ENCODE results near the gene CAPS.

The CAPS gene

DNA sequence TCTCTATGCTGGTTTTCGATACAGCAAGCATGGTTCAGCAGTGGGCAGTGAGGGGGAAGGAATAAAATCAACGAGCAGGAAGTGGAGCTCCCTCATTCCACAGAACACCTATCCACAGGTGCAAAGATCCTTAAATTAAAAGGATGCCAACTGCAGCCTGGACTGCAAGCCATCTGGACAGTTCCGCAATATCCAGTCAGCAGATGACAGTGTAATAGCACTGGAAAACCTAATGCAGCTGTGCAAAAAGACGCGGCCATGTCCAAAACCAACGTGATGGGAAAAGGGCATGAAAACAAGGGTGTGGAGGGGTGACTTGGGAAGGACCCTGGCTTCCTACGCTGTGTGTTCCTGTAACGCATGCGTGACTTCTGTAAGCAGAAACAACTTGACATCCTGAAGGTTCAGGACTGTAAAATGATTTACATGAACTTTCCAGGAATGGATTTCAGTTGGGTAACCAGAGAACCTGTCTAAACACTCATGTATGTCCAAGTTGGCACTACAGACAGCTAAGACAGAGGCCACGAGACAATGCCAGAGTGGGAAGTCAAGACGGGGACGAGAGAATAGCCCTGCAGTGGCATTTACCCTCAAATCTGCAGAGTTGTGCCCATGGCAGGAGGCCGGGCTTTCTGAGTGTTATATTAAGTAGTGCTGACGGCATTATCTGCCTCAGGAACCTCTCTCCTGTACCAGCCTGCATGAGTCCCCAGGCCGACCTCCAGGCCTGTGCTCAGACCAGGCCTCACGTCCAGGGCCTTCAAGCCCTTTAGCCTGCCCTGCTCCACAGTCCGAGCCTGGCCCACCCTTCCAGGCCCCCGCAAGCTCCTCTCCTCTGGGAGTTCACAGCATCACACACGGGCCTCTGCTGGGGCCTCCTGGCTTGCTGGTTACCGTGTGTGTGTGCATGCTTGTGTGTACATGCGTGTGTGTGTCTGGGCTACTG, 26.5 kb downstream of the CAPS start:
- H3K9me3 ChIP-seq: 0 out of 2 replicates have a peak, but pooled peaks cover 3% of the 10 kb centered on the region
- H3K27me3 ChIP-seq: no peaks in the 10 kb centered on the region
- H3K36me3 ChIP-seq: peaks cover 47% of the 10 kb centered on the region
- no peak overlapping the region for H3K4me3 ChIP-seq (ENCODE audit: low read depth, low read length)
- no peak for DNase-seq
- H3K4me1 ChIP-seq: peaks cover 29% of the 10 kb centered on the region
- TF ChIP-seq, protein P1, sequence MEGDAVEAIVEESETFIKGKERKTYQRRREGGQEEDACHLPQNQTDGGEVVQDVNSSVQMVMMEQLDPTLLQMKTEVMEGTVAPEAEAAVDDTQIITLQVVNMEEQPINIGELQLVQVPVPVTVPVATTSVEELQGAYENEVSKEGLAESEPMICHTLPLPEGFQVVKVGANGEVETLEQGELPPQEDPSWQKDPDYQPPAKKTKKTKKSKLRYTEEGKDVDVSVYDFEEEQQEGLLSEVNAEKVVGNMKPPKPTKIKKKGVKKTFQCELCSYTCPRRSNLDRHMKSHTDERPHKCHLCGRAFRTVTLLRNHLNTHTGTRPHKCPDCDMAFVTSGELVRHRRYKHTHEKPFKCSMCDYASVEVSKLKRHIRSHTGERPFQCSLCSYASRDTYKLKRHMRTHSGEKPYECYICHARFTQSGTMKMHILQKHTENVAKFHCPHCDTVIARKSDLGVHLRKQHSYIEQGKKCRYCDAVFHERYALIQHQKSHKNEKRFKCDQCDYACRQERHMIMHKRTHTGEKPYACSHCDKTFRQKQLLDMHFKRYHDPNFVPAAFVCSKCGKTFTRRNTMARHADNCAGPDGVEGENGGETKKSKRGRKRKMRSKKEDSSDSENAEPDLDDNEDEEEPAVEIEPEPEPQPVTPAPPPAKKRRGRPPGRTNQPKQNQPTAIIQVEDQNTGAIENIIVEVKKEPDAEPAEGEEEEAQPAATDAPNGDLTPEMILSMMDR (IDR thresholded peaks at IDR 0.05; ENCODE audit: low read depth, low read length): no peak

DNA sequence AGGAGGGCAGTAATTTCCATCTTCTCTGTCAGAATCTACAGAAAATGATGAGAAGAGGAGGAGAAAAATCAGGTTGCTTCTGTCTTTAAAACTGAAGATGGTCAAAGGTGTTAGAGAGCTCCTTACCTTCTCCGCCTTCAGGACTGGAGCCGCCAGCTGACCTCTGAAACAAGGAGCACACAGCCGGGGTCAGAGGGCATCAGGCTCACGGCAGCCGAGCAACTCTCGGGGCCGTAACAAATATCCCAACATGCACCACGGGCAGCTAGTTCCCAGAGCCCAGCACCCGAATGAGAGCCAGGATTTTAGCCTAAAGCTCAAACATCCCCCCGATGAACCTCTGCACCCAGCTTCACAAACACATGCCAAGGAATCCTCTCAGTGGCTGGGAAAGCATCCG, 27.6 kb downstream of the CAPS start:
- Histone ChIP-seq H3K4me1 (peaks cover 18% of the 10 kb centered on the region), H3K9me3 (0 out of 2 replicates have a peak, but pooled peaks cover 3% of the 10 kb centered on the region), H3K4me3 (ENCODE audit: low read depth, low read length) (no peak overlapping the region), H3K27me3 (no peaks in the 10 kb centered on the region), H3K36me3 (peaks cover 50% of the 10 kb centered on the region)
- no peak for DNase-seq
- TF ChIP-seq, protein P1 (IDR thresholded peaks at IDR 0.05; ENCODE audit: low read depth, low read length): no peak

DNA sequence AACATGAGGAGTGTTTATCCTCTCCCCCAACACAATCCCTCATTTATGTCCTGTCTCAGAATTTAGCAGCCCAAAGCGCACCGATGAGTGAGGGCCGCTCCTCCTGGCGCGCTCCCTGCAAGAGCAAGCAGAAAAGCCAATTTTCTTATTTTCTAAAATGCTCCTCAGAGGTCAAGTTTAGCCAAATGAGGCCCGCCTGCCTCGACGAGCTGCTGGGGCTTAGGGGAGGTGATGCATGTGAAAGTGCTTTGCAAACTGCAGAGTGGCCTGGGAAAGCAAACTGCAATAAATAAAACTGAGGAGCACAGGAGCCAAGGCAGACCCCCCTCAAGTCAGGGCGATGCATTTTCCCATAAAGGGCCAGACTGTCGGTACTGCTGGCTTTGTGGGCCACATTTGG, 29.0 kb downstream of the CAPS start:
- no peak for DNase-seq
- peaks cover 8% of the 10 kb centered on the region for H3K4me1 ChIP-seq
- TF ChIP-seq, protein P1 (IDR thresholded peaks at IDR 0.05; ENCODE audit: low read depth, low read length): no peak
- no peaks in the 10 kb centered on the region for H3K27me3 ChIP-seq
- 0 out of 2 replicates have a peak, but pooled peaks cover 3% of the 10 kb centered on the region for H3K9me3 ChIP-seq
- peaks cover 51% of the 10 kb centered on the region for H3K36me3 ChIP-seq
- no peak overlapping the region for H3K4me3 ChIP-seq (ENCODE audit: low read depth, low read length)

DNA sequence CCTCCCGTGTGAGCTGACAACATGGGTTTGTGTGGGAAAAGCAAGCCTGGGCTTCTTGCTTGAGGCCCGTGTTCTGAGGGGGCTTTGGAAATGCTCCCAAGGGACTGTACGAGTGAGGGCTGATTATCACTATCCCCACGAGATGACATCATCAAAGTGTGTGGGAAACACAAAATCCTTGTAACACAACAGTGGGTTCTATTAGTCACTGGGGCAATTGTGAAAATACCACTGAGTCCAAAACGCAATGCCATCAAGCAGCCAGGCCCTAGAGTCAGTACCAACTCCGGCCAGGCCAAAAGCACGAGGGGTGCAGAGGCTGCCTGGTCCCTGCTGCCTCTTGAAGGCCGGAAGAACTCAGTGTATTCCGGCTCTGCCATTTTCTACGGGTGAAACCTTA, 29.6 kb downstream of the CAPS start:
- Histone ChIP-seq H3K4me1 (peaks cover 9% of the 10 kb centered on the region), H3K4me3 (ENCODE audit: low read depth, low read length) (no peak overlapping the region), H3K36me3 (peaks cover 51% of the 10 kb centered on the region), H3K9me3 (0 out of 2 replicates have a peak, but pooled peaks cover 3% of the 10 kb centered on the region), H3K27me3 (no peaks in the 10 kb centered on the region)
- TF ChIP-seq, protein P1 (IDR thresholded peaks at IDR 0.05; ENCODE audit: low read depth, low read length): no peak
- DNase-seq: no peak

DNA sequence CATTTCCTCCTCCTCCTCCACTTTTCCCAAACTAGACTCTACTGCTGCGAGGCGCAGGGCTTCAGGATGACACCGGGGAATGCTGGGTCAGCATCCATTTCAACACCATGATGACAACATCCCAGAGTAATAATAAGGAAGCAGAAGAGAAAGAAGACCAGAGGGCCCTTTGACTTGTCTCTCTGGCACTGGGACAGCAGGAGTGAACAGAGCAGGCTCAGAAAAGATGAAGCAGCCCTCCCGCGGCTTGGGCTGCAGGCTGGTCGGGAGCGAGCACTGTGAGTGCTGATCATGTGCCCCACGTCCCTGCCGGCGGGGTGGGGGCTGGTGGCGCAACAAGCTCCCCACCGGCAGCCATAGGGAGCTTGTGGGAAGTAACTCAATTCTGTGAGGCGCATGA, 33.4 kb downstream of the CAPS start:
- H3K4me1 ChIP-seq: peaks cover 27% of the 10 kb centered on the region
- H3K36me3 ChIP-seq: peaks cover 32% of the 10 kb centered on the region
- no peaks in the 10 kb centered on the region for H3K27me3 ChIP-seq
- no peak overlapping the region for H3K4me3 ChIP-seq (ENCODE audit: low read depth, low read length)
- no peak for DNase-seq
- 0 out of 2 replicates have a peak, but pooled peaks cover 3% of the 10 kb centered on the region for H3K9me3 ChIP-seq
- TF ChIP-seq, protein P1 (IDR thresholded peaks at IDR 0.05; ENCODE audit: low read depth, low read length): no peak
